Activated T-cell treated with anti-CD3 and anti-CD28 coated beads for 24 hours (primary cell): ENCODE data around the gene SYT14.
"Not testable (repeated sequence)": the region's sequence is repeated elsewhere in the genome, so short reads cannot be mapped to it uniquely, and the experiment has no call there.

ENCODE experiments used
- DNase-seq: peaks from one replicate; pipeline ENCODE4 v3.0.0-alpha.2; 2020; ENCODE audit warnings: low read depth

Gene SYT14

DNA sequence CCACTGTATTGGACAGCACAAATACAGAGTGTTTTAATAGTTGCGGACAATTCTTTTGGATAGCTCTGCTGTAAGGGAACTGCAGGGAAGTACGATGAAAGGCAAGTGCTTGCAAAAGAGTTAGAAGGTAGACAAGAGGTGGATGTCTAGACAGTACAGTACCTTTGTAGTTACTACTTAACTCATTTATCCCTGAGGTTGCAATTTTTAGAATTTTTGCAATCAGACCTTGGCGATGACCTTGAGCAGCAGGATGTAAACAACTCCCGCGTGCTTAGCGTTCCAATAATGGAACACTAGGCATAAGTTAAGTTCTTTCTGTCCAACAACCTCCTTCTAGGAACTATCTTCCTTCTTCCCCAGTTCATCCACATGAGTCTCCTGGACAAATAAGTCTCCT is 1.9 kb upstream of the SYT14 start:
- DNase-seq: no peak

DNA sequence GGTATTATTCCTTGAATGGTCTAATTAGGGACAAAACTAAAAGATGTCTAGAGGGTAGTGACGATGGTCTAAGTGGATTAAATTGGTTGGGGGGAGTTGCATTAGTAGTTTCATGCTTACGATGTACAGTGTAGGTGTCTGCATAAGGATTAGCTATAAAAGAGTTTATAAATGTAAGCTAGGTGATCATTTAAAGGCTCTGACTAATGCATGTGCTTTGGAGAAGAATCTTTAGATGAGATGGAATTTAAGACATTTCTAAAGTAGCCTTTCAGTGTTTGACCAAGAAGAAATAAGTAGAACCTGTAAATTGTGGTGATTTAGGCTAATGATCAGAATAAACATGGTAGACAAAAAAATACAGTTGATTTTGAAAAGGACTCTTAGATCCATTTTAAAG is 7.4 kb downstream of the SYT14 start:
- no peak for DNase-seq

GRCh38 chr1:209948155-209948554 is 10.1 kb downstream of the SYT14 start:
- DNase-seq: no peak

DNA sequence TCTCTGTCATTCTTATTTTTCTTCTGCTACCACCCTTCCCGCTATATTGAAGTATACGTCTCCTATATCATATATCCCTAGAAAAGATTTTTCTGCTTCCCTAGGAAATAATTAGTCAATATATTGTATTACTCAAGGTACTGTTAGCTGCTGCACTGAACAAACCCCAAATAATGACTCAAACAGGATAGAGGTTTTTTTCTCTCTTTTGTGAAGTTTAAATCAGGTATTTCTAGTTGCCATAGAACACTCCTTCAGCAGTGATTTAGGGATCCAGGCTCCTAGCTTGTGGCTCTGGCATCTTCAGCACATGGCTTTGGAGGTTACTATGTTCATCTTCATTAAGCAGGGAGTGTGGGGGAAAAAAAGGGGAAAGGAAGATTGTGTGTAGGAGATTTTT is 18.1 kb downstream of the SYT14 start:
- no peak for DNase-seq

DNA sequence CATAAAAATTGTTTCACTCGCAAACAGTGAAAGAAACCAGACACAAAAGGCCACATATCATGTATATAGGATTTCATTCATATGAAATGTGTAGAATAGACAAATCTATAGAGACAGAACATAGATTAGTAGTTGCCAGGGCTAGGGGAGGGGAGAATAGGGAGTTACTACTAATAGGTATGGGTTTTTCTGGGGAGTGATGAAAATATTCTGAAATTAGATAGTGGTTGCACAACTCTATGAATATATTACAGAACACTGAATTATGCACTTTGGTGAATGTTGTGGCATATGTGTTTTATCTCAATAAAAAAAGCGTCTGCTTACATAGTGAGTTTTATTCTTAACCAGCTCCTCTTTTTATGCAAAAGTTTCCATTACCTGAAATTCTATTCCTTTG is 21.6 kb downstream of the SYT14 start:
- no peak for DNase-seq

GRCh38 chr1:209960926-209961325 is 22.9 kb downstream of the SYT14 start:
- no peak for DNase-seq

GRCh38 chr1:209962388-209962787 is 24.4 kb downstream of the SYT14 start:
- no peak for DNase-seq

- no peak for DNase-seq
Observed at GRCh38 chr1:209962856-209963255, 24.8 kb downstream of the SYT14 start.

DNA sequence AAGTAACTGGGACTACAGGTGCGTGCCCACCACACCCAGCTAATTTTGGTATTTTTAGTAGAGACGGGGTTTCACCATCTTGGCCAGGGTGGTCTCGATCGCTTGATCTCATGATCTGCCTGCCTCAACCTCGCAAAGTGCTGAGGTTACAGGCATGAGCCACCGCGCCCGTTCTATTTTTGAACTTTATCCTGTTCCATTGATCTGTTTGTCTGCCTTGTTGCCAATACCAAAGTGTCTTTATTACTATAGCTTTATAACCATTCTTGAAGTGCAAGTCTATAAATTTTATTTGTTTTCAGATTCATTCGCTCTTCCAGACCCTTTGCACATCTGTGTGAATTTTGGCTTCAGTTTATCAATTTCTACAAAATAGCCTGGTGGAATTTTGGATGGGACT is 28.0 kb downstream of the SYT14 start:
- DNase-seq: no peak

DNA sequence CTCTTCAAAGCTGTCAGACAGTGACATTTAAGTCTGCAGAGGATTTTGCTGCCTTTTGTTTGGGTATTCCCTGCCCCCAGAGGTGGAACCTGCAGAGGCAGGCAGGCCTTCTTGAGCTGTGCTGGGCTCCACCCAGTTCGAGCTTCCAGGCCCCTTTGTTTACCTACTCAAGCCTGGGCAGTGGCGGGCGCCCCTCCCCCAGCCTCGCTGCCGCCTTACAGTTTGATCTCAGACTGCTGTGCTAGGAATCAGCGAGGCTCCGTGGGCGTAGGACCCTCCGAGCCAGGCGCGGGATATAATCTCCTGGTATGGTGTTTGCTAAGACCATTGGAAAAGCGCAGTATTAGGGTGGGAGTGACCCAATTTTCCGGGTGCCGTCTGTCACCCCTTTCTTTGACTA is 40.7 kb downstream of the SYT14 start:
- DNase-seq: not testable (repeated sequence)

DNA sequence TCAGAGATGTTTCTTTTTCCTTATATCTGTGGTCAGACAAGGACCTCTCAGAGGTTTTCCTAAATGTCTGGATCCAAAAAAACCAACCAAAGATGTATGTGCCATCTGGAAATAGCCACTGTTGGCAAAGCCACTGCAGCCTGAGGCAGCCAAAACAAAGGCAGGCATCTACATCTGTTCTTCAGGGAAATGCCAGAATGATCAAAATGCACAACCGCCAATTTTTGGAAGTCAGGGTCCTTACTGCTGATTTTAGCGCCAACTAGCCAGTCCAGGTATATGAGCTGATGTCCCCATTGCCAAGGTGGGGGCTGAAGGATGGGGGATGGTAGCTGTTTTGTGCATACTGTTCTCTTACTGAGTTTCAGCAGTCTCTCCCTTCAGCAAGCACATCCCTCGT is 45.9 kb downstream of the SYT14 start:
- no peak for DNase-seq

GRCh38 chr1:209985002-209985401 is 47.0 kb downstream of the SYT14 start:
- DNase-seq: no peak

DNA sequence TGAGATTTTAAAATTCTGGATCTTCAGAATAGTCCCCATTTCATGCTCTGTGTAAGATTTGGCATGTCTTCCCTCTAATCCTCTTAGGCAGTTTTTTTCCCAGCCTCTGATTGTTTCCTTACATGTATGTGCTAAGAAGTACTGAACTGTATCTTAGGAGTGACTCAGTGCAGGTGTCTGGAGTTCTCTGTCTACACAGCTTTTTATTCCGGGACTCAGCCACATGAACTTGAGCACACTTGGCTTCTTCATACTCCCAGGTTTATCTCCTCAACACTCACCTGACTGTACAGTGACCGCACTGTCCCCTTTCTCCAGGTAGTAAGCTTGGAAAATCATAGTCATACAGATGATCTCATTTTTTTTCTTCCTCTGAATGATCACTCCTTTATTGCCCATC is 50.7 kb downstream of the SYT14 start:
- no peak for DNase-seq

GRCh38 chr1:209989525-209989924 is 51.5 kb downstream of the SYT14 start:
- no peak for DNase-seq

- DNase-seq: no peak
Observed at GRCh38 chr1:209993061-209993830, 55.2 kb downstream of the SYT14 start.

DNA sequence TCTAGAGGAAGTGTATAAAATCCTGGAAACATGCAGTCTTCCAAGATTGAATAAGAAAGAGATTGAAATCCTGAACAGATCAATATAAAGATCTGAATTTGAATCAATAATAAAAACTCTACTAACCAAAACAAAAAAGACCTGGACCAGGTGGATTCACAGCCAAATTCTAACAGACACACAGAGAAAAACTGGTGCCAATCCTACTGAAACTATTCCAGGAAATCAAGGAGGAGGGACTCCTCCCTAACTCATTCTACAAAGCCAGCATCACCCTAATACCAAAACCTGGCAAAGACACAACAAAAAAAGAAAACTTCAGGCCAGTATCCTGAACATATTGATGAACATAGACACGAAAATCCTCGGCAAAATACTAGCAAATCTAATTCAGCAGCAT is 58.3 kb downstream of the SYT14 start:
- DNase-seq: no peak

- no peak for DNase-seq
Observed at GRCh38 chr1:209999005-209999404, 61.0 kb downstream of the SYT14 start.

GRCh38 chr1:210001751-210002150 is 63.7 kb downstream of the SYT14 start:
- no peak for DNase-seq

- no peak for DNase-seq
Observed at GRCh38 chr1:210003501-210003900, 65.5 kb downstream of the SYT14 start.

- DNase-seq: no peak
Observed at GRCh38 chr1:210010161-210010560, 72.1 kb downstream of the SYT14 start.

- DNase-seq: no peak
Observed at GRCh38 chr1:210021145-210021860, 83.3 kb downstream of the SYT14 start.

GRCh38 chr1:210022044-210022443 is 84.0 kb downstream of the SYT14 start:
- no peak for DNase-seq

GRCh38 chr1:210024282-210024681 is 86.3 kb downstream of the SYT14 start:
- no peak for DNase-seq

DNA sequence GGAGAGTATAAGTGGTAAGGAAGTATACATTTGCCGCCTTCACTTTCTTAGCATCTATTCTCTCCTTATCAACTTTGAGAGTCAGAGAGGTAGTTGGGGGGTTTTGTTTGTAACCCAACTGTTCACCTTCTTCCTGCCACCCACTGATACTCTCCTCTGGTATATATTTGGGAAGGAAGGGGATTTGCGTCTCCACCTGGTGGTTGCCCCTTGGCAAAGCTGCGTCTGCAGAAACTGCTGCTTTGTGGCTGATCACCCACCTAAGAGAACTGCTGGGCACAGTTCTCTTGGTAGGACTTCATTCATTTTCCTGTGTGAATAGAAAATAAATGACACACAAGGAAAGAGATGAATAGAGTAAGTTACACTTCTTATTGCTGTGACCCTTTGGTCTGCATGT is 87.0 kb downstream of the SYT14 start:
- no peak for DNase-seq
